Activated T-cell treated with anti-CD3 and anti-CD28 coated beads for 48 hours (primary cell): ENCODE results near the gene MED16.
"Not testable (repeated sequence)": the region's sequence is repeated elsewhere in the genome, so short reads cannot be mapped to it uniquely, and the experiment has no call there.

Source experiments
- DNase-seq: peaks from one replicate; pipeline ENCODE4 v3.0.0-alpha.2; 2020; ENCODE audit warnings: low read depth

MED16 gene

GRCh38 chr19:907183-907853 lies 14.3 kb upstream of the MED16 start:
- no peak for DNase-seq

DNA sequence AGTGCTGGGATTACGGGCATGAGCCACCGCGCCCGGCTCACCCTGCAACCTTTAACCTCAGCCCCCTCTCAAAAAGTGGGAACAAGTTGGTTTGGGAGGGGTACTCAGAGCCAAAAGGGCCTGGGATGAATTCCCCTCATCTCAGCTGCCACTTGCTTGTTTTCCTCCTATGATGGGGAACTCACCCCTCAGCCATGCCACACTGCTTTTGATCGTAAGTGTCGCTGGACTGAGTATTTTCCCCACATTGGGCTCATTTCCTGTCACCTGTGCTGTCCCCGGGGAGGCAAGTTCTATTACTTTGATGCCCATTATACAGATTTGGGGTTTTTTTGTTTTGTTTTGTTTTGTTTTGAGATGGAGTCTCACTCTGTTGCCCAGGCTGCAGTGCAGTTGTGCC lies 13.5 kb upstream of the MED16 start:
- DNase-seq, result no peak

DNA sequence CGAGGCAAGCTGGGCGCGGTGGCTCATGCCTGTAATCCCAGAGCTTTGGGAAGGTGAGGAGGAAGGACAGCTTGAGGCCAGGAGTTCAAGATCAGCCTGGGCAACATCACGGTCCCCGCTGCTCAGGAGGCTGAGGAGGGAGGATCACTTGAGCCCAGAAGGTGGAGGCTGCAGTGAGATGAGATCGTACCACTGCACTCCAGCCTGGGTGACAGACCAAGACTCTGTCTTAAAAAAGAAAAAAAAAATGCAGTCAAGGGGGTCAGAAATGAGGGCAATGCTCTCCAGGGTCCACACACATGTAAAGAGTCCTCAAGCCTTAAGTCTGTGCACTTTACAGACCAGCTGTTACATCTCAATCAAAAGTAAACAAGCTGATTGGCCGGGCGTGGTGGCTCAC lies 11.6 kb upstream of the MED16 start:
- no peak for DNase-seq

DNA sequence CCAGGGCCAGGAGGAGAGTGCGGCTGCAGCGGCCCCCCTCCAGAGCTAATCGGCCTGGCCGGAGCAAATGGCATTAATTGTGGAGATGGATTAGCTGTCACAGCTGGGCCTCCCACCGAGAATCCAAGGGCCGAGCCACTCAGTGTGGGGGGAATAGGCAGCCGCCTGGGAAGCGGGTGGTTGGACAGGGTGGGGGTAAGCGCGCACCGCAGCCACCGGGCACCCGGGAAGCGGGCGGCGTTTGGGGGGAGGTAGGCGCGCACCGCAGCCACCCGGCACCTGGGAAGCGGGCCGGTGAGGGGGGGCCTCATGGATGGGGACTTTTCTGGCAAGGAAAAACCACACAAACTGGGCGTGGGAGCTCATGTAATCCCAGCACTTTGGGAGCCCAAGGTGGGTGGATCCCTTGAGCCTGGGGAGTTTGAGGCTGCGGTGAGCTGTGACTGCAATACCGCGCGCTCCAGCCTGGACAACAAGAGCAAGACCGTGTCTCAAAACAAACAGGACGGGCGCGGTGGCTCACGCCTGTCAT lies 10.3 kb upstream of the MED16 start:
- DNase-seq, result no peak

DNA sequence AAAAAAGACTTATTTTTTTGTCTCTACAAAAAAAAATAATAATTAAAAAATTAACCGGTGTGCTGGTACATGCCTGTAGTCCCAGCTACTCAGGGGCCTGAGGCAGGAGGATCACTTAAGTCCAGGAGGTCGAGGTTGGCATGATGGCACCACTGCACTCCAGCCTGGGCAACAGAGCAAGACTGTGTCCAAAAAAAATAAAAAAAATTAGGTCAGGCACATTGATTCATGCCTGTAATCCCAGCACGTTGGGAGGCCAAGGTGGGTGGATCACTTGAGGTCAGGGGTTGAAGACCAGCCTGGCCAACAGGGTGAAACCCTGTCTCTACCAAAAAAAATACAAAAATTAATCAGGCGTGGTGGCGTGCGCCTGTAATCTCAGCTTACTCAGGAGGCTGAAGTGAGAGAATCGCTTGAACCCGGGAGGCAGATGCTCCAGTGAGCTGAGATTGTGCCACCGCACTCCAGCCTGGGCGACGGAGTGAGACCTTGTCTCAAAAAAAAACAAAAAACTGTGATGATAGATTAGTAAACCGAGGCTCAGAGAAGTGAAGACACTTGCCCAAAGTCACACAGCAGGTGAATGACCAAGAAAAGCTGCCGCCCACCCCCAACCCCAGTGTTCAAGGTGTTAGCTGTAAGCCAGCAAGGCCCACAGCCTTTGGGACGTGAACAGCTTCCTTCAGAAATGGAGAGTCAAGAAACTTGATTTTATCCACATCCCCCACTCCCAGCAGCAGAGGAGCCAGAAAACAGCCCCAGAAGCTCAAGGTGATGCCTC lies 9.6 kb upstream of the MED16 start:
- DNase-seq, result no peak

DNA sequence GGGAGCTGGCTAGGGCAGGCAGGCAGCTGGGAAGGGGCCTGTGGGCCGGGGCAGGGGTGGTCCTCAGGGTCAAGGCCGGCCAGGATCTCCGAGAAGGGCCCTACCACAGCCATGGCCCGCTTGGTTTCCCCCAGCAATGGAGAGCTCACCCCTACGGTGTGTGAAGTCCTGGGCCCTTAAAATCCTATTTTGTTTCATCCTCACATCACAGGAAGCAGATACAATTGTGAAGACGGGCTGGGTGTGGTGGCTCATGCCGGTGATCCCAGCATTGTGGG lies 9.0 kb upstream of the MED16 start:
- no peak for DNase-seq

GRCh38 chr19:901216-902092 lies 8.5 kb upstream of the MED16 start:
- DNase-seq, result no peak

- DNase-seq, result no peak
Observed at GRCh38 chr19:900302-901111, 7.5 kb upstream of the MED16 start.

- no peak for DNase-seq
Observed at GRCh38 chr19:900043-900301, 7.0 kb upstream of the MED16 start.

- DNase-seq, result no peak
Observed at GRCh38 chr19:899336-900042, 6.5 kb upstream of the MED16 start.

DNA sequence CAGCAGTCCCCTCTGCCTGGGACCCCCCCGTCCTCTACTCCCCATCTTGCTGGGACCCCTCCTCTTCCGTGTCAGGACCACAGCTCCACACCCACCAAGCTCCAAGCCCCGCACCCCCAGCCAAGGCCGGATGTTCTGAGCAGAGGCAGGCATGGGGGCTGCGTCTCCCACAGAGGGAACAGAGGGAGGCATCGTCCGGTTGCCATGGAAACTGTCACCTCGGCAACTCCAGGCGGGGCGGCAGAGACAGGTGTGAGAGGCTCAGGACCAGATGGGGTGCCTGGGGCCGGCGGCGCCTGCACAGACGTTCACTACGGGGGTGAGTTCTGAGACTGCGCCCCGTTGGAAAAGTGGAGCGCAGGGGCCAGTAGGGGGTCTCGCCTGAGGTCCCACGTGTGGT lies 5.7 kb upstream of the MED16 start:
- no peak for DNase-seq

- DNase-seq, result no peak
Observed at GRCh38 chr19:897442-898039, 4.6 kb upstream of the MED16 start.

DNA sequence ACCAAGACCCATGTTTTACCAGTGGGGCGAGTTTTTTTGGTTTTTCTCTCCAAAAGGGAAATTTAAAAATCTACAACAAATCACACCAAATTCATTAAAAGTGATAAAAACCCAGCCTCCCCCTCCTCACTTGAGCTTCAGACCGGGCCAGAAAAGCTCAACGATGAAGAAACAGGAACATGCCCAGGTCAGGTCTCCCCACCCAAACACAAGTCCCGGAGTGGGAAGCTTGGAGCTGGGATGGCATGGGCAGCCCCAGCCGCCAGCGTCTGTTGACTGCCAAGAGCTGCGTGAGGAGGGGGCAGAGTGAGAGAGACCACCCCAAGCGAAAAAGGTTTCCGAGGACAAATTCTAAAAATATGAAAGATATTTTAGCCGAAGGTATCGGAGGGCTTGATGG lies 4.0 kb upstream of the MED16 start:
- no peak for DNase-seq

DNA sequence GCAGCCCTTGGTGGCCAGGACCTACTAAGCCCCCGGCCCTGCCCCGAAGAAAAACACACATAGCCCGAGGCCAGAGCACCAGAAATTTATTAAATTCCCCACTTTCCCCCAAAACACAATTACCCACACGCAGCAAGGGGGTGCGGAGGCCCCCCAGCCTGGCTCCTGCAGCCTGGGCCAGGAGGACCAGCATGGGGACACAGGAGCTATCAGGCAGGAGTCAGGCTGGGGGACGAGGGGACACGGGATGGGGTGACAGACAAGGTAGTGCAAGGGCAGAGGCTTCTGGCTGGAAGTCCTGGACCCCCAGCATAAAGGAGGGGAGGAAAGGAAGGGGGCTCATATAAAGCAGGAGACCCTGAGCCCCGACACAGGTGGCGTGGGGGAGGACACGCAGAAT lies 3.4 kb upstream of the MED16 start:
- DNase-seq, result no peak

GRCh38 chr19:892243-892893 lies 619 bp downstream of the MED16 start:
- DNase-seq, result no peak

DNA sequence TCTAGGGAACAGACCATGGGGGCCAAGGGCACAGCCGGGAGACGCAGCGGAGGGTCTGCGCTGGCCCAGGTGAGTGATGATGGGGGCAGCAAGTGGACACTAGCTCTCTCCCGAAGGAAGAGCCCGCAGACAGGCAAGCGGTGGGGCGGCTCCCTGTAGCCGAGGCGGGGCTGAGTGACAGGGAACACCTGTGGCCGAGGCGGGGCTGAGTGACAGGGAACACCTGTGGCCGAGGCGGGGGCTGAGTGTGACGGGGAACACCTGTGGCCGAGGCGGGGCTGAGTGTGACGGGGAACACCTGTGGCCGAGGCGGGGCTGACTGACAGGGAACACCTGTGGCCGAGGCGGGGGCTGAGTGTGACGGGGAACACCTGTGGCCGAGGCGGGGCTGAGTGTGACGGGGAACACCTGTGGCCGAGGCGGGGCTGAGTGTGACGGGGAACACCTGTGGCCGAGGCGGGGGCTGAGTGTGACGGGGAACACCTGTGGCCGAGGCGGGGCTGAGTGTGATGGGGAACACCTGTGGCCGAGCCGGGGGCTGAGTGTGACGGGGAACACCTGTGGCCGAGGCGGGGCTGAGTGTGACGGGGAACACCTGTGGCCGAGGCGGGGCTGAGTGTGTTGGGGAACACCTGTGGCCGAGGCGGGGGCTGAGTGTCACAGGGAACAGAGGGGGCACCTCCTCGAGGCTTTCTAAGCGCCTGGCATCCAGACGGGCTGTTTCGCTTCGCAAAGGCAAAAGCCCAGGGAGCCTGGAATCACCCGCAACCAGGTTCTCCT lies 1.4 kb downstream of the MED16 start:
- not testable (repeated sequence) for DNase-seq

DNA sequence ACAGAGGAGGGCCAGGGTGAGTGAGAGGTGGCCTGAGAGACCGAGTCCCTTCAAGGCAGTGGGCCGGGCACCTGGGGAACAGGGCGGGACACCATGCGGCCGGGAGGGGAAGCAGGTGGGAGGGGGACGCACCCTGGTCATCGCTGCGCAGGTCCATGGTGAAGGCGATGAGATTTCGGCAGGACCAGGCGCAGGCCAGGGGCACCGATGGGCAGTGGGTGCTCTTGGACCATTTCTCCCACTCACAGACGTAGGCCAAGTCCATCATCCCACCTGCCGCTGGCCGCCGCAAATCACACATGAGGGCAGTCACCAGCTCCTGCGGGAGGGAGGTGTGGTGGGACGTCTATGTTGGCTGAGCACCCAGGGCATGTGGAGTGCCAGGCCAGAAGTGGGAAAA lies 2.2 kb downstream of the MED16 start:
- no peak for DNase-seq

GRCh38 chr19:889662-890295 lies 3.2 kb downstream of the MED16 start:
- DNase-seq, result no peak
